Measurements from ENCODE around the gene RGS7BP.

GRCh38 chr5:64603676-64604075, 97.9 kb downstream of the RGS7BP start:
- TF ChIP-seq CTCF (IDR thresholded peaks at IDR 0.05) (no peak), POLR2A (IDR thresholded peaks at IDR 0.05) (no peak), POLR2AphosphoS5 (IDR thresholded peaks at IDR 0.05) (no peak)
